ENCODE measurements around the gene LMO4.

The LMO4 gene

DNA sequence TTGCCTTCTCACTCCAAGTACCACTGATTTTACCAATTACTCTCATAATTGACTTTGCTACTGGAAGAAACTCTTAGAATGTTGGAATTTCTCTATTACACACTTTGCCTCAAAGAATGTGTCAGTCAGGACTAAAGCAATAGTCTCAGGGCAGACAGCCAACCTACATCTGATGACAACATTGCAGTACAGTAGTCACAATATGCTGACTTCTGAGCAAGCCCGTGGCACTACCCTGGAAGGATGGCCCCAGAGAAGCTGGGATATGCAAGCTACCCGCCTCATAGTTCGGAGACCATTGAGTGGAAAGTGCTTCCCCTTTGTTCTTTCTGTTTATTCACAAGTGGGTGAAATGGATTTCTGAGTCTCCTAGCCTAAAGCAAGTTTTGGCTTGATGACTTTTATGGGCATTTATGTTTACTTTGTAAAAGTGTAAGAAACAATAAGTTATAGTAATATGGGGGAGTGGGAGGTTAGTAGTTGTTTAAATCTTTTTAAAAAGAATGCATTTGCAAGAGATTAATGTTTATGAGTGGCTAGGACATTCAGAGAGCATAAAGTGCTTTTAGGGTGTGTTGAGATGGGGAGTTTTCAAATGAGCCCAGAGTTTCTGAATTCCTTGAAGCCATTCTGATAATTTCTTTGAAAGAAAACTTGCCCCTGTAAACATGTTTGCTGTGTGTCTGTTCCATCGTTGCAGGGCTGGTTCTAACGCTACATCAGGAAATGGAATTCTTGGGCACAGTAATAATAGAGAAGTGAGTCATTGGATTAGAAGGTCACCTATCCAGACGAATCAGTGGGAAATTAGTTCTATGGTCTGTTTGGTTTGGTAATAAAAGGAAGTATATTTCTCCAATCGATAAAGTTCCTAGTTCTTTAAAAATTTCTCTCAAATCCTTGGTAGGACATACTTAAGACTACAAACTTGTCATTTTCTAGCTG, 63.8 kb downstream of the LMO4 start:
- peaks cover 12% of the 10 kb centered on the region for H3K9me3 ChIP-seq (ENCODE audit: control insufficient read depth, insufficient read depth, low read depth, low read length)
- no peak overlapping the region for H3K27ac ChIP-seq (ENCODE audit: low read depth, low read length)
- H3K4me3 ChIP-seq (ENCODE audit: low read depth, low read length) = no peak overlapping the region
- H3K27me3 ChIP-seq (ENCODE audit: control insufficient read depth, insufficient read depth, low read length) = no peaks in the 10 kb centered on the region
- H3K4me1 ChIP-seq (ENCODE audit: control insufficient read depth, insufficient read depth, low read length) = no peaks in the 10 kb centered on the region
- no peaks in the 10 kb centered on the region for H3K36me3 ChIP-seq (ENCODE audit: control insufficient read depth, insufficient read depth, low read length)
- H3K9ac ChIP-seq (ENCODE audit: low read length) = no peak overlapping the region

DNA sequence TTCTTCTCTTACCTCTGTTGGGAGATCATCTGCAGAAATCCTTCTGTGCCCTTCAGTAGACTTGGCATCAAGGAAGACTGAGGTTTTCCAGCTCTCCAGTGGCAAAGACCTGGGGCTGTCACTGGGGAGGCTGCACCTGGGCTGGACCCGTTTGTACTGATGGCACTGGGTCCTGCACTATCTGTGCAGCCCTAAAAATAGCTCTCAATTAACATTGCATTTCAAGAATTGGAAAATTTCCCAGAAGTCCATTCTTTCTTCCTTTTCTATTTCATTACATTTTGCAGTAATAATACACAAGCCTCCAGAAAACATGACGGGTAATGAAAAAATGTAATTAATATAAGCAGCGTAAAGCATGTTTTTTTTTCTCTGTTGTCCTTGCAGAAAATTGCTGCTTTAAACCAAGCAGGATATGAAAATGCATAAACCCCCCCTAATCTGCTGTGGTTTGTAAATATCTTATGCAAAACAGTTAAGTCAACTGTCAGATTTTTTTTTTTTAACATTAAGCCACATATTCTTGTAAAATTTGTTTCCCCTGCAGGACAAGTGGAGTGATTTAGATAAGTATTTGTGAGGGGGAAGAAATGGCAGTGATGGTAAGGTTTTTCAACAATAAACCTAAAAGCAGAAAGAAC, 64.9 kb downstream of the LMO4 start:
- no peaks in the 10 kb centered on the region for H3K4me1 ChIP-seq (ENCODE audit: control insufficient read depth, insufficient read depth, low read length)
- no peak overlapping the region for H3K4me3 ChIP-seq (ENCODE audit: low read depth, low read length)
- H3K27me3 ChIP-seq (ENCODE audit: control insufficient read depth, insufficient read depth, low read length) = no peaks in the 10 kb centered on the region
- H3K9ac ChIP-seq (ENCODE audit: low read length) = no peak overlapping the region
- H3K36me3 ChIP-seq (ENCODE audit: control insufficient read depth, insufficient read depth, low read length) = no peaks in the 10 kb centered on the region
- H3K9me3 ChIP-seq (ENCODE audit: control insufficient read depth, insufficient read depth, low read depth, low read length) = peaks cover 11% of the 10 kb centered on the region
- no peak overlapping the region for H3K27ac ChIP-seq (ENCODE audit: low read depth, low read length)

DNA sequence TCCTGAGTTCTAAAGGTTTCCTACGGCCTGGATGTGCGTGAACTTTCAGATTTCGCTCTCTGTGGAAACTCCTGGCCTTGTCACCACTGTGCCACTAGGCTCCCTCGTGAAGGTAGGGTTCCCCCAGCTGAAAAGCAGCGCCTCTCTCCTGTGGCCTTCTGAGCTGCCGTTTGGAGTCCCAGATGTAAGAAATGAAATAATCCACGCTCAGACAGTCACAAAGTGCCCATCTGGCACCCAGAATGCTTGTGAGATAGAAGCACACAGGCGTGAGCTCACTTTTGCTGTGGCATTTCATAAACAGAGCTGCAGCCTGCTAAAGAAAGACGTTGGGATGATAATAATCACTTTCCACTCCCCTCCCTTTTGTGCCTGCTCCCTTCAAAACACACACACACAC, 65.8 kb downstream of the LMO4 start:
- Histone ChIP-seq H3K4me3 (ENCODE audit: low read depth, low read length) (no peak overlapping the region), H3K9me3 (ENCODE audit: control insufficient read depth, insufficient read depth, low read depth, low read length) (peaks cover 5% of the 10 kb centered on the region), H3K27me3 (ENCODE audit: control insufficient read depth, insufficient read depth, low read length) (no peaks in the 10 kb centered on the region), H3K4me1 (ENCODE audit: control insufficient read depth, insufficient read depth, low read length) (no peaks in the 10 kb centered on the region), H3K36me3 (ENCODE audit: control insufficient read depth, insufficient read depth, low read length) (no peaks in the 10 kb centered on the region), H3K9ac (ENCODE audit: low read length) (no peak overlapping the region), H3K27ac (ENCODE audit: low read depth, low read length) (no peak overlapping the region)

DNA sequence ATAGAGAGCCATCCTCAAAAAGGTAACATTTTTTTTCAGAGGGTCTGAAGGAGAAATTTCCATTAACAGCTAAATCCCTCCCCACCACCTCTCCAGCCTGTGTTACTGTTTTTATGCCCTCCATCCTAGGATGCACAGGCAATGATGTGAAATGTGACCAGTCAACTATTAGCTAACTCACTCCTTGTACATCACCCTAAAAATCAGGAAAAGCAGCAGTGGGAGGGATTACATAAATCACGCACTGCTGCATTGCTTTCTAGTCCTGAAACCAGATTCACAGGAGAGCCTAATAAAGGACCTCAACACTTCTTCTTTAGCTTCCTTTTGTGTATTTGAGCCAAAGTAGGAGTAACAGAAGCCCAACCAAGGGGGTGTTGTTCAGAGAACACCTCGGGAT, 66.3 kb downstream of the LMO4 start:
- H3K27ac ChIP-seq (ENCODE audit: low read depth, low read length) = no peak overlapping the region
- no peaks in the 10 kb centered on the region for H3K36me3 ChIP-seq (ENCODE audit: control insufficient read depth, insufficient read depth, low read length)
- no peaks in the 10 kb centered on the region for H3K4me1 ChIP-seq (ENCODE audit: control insufficient read depth, insufficient read depth, low read length)
- H3K9ac ChIP-seq (ENCODE audit: low read length) = no peak overlapping the region
- H3K9me3 ChIP-seq (ENCODE audit: control insufficient read depth, insufficient read depth, low read depth, low read length) = peaks cover under 1% of the 10 kb centered on the region
- H3K27me3 ChIP-seq (ENCODE audit: control insufficient read depth, insufficient read depth, low read length) = no peaks in the 10 kb centered on the region
- H3K4me3 ChIP-seq (ENCODE audit: low read depth, low read length) = no peak overlapping the region
